ENCODE measurements around the gene RHOG.
"Not testable (repeated sequence)": the region's sequence is repeated elsewhere in the genome, so short reads cannot be mapped to it uniquely, and the experiment has no call there.

RHOG gene

DNA sequence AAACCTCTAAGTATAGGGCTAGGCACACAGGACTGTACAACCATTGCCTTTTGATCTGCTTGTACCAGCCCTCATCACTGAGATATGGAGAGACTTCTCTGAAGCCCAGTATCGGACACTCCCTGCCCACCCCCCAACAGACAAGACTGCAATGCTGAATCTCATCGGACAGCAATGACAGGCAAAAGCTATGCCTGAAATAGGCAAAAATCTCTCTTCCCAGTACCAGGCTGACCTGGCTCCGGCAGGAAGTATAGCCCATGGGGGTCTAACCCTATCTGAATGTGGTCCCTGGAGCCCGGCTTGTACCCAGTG, 6.5 kb downstream of the RHOG start:
- no peak for DNase-seq (ENCODE audit: low read depth)

DNA sequence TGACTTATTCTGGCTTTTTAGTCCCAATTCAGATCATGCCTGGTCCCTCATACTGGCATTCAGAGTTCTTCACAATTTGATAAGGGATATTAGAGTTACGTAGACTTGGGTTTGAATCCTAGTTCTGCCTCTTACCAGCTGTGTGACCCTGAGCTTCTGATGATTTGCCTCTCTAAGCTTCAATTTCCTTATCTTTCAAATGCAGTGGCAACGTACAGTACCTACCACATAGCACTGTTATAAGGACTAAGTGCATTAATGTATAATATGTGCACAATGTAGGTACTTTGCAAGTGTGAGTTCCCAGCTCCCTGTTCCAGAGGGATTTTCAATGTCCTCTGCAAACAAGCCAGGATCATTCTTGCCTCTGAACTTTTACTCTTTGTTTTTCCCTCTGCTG, 7.3 kb downstream of the RHOG start:
- DNase-seq (ENCODE audit: low read depth), result no peak

DNA sequence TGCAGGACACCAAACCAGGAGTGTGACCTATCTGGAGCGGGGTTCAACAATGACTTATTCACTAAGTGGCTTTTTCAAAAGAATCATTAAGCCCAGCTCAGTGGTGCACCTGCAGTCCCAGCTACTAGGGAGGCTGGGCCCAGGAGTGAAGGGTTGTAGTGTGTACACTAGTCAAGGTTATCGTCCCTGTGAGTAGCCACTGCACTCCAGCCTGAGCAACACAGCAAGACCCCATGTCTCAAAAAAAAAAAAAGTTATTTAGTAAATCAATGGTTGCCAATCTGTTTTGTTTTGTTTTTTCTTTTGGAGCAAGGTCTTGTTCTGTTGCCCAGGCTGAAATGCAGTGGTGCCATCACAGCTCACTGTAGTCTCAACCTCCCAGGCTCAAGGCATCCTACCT, 7.9 kb downstream of the RHOG start:
- DNase-seq (ENCODE audit: low read depth), result no peak

DNA sequence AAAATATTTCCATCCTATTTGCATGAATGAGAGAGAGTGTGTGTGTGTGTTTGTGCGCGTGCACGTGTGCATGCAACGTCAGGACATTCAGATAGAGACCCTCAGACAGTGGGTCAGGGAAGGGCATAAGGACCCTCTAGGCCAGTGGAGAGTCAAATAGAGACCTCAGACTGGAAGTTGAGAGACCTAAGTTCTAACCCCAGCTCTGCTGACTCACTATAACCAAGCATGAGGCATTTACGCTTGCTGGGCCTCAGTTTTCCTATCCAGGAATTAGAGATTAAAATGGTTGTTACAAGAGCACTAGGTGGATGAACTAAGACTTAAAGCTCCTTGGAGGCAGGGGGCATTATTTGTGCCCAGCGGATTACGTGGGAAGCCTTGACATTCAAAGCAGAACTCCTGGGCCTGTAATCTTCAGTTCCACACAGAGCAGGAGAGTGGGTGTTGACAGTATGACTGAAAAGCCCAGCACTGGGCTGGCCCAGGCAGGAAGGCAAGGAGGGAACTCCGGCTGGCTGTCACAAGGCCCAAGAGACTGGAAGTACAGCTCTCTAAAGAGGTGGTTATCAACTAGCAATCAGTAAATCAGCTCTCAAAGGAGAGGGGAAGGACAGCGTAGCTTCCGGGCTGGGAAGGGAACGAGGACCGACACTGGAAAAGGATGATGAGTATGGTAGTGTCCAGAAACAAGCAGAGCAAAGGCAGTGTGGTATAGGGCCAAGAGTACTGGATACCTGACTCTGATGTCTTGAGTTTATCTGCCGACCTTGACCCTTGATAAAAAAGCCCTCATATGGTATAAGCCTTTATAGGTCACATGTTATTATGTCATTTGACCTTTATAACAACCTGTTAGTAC, 9.2 kb downstream of the RHOG start:
- DNase-seq (ENCODE audit: low read depth), result no peak

DNA sequence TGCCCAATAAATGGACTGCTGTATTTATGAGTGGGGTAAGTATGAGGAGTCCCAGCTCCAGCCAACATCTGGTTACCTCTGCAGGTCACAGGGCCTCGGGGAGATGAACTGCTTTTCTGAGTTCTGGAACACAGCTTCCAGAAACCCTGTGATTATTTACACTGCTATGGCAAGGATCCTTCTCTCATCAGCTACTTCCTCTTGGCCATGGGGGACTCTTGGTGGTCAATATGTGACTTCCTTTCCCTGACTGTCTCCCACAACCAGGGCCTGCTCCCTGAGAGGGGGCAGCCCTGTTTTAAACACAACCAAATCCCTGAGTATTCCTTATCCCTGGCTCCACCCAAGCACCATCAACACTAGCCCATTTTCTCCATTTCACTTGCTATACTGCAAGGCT, 10.0 kb downstream of the RHOG start:
- no peak for DNase-seq (ENCODE audit: low read depth)

DNA sequence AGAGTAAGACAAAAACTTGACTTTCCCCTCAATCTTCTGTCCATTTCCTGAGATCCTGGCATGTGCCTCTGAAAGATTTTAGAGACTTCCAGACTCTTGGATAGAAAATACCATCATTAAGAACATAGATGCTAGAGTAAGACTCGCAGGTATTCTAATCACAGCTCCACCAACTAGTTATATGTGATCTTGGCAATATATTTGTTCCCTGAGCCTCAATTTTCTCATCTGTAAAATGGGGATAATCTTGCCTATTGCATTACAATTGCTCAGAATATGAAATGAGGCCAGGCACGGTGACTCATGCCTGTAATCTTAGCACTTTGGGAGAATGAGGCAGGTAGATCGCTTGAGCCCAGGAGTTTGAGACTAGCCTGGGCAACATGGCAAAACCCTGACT, 10.7 kb downstream of the RHOG start:
- no peak for DNase-seq (ENCODE audit: low read depth)

DNA sequence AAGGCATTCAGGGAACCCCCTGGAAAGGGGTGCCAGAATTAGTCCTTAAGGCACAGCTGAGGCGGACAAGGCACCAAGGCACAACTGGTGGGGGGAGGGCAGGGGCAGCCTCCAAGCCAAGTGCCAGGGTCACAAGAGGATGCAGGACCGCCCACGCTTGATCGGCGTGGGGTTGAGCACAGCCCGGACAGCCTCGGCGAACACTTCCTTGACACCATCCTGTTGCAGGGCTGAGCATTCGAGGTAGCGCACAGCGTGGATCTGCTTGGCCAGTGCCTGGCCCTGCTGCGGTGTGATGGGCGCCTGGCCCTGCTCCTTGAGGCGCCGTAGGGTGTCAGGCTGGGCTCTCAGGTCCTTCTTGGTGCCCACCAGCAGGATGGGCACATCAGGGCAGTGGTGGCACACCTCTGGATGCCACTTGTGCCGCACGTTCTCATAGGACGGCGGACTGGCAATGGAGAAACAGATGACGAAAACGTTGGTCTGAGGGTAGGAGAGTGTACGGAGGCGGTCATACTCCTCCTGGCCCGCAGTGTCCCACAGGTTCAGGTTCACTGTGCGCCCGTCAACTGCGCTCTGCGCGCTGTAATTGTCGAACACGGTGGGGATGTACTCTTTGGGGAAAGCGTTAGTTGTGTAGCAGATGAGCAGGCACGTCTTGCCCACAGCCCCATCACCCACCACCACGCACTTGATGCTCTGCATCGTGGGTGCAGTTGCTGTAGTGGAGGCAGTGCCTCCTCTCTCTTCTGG, 13.1 kb downstream of the RHOG start:
- DNase-seq (ENCODE audit: low read depth), result no peak

DNA sequence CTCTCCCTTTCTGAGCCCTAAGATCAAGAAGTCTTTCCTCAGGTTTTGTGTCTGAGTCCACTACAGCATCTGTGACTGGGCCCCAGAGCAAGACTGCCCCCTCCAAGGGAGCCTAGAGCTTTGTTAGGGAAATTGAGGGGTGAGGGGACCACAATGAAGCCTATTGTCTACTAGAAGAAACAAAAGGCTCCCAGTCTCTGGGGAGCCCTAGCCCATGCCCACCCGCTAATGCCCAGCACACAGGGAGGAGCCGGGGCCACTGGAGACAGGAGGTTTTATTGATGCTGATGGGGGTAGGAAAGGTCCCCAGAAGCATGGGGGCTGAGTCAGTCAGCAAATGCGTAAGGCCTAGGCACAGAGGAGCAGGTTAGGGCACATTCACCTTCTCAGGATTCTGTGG, 14.0 kb downstream of the RHOG start:
- no peak for DNase-seq (ENCODE audit: low read depth)

DNA sequence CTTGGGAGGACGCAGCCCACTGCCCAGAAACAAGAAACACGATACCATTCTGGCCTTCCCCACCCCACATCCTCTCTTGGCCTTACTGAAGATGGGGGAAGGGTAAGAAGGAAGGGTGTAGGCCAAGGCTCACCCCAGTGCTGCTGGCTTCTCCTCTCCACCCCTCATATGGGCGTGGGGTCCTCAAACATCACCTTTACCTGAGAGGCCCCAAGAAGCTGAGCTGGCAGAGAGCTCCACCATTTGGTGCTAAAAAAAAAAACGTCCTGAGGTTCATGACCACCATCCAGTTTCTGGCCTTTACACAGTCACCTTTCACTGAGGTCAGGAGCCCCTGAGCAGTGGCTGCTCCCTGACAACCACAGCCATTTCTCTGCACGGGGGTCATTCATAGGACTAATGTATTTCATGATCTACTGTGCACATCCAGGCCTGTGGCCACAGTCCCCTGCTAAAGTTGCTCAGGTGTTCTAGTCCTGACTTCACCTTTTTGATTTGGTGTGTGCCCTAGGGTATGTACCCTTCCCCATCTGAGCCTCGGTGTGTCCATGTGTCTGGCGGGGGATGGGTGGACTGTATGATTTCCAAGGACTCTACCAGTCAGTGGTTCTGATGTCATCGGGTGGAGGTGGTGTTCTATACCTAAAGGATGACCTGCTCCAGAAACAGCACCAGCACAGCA, 15.1 kb downstream of the RHOG start:
- no peak for DNase-seq (ENCODE audit: low read depth)

DNA sequence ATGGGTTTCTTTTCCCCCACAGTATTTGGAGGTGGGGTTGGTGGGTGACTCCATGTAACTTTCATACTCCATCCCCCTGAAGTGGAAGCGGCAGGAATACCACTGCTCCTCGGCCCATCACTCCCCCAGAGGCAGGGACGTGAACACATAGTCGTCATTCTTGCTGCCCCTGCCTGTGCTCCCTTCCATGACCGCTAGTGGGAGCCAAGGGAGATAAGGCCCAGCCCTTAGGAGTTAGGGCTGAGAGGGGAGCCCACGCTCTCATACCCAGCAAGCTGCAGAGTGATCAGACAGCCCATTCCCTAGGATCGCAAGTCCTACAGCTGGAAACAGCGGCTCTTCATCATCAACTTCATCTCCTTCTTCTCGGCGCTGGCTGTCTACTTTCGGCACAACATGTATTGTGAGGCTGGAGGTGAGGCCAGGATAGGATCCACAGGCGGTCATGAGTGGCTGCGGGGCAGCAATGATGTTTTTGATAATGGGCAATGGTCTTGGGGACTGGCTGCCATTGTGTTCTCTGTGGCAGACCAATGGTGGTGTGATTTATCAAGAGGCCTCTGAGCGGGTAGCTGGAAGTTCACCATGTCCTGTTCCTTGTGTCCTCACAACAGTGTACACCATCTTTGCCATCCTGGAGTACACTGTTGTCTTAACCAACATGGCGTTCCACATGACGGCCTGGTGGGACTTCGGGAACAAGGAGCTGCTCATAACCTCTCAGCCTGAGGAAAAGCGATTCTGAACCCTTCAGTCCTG, 15.9 kb downstream of the RHOG start:
- DNase-seq (ENCODE audit: low read depth), result peak; percentile 54

DNA sequence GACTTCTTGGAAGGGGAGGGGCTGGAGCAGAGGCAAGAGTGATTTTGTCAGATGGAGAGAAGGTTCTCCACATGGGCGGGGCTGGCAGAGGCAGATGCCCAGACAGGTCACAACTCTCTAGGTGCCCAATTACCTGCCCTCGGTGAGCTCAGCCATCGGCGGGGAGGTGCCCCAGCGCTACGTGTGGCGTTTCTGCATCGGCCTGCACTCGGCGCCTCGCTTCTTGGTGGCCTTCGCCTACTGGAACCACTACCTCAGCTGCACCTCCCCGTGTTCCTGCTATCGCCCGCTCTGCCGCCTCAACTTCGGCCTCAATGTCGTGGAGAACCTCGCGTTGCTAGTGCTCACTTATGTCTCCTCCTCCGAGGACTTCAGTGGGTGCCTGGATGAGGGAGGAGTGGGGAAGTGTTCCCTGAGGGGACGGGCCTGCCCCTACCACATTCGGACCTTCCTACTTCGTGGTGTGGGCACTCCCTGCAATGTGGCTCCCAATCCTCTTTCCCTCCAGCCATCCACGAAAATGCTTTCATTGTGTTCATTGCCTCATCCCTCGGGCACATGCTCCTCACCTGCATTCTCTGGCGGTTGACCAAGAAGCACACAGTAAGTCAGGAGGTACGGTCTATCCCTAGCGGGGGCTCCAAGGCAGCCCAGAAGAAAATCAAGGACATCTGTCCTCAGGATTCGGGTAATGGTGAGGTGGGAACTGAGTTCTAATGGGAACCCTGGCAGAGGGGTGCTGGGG, 16.8 kb downstream of the RHOG start:
- no peak for DNase-seq (ENCODE audit: low read depth)

DNA sequence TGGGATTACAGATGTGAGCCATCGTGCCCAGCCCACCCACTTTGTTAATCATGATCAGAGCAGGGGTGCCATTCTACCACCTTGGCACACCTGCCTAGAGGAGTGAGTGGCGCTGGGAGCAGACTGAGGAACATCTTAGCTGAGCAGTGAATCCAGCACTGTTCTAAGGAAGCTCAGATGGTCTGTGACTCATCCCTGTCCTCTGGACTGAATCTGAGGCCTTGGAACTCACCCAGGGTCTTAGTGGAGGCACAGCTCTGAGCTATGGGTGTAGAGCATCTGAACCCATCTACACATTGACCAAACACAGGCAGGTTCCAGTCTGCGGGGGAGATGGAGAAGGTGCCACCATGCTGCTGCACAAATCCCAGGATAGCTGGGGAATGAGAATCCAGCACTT, 17.5 kb downstream of the RHOG start:
- DNase-seq (ENCODE audit: low read depth), result no peak

DNA sequence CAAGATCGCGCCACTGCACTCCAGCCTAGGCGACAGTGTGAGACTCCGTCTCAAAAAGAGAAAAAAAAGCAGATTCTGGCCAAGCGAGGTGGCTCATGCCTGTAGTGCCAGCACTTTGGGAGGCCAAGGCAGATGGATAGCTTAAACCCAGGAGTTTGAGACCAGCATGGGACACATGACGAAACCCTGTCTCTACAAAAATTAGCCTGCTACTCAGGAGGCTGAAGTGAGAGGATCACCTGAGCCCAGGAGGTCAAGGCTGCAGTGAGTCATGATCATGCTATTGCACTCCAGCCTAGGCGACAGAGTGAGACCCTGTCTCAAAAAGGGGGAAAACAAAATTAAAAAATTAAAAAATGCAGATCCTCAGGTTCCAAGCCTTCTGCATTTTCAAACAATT, 18.4 kb downstream of the RHOG start:
- DNase-seq (ENCODE audit: low read depth), result no peak

DNA sequence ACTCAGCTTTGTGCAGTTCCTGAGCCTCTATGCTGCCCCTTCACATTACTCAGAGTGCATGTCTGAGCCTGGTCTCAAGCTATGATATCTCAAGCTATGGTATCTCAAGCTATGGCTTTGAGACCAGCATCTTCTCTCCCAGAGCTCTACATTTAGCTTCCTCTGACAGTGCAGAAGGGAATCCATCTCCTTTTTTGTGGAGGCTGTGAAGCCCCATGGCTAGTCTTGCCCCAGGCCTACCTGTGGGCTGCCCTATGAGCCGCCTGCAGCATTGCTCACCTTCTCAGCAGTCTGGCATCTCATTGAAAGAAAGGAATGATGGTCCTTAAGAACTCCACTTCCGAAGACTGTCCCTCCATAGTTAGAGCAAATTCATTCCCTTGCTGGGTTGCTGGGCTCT, 19.8 kb downstream of the RHOG start:
- DNase-seq (ENCODE audit: low read depth), result no peak

DNA sequence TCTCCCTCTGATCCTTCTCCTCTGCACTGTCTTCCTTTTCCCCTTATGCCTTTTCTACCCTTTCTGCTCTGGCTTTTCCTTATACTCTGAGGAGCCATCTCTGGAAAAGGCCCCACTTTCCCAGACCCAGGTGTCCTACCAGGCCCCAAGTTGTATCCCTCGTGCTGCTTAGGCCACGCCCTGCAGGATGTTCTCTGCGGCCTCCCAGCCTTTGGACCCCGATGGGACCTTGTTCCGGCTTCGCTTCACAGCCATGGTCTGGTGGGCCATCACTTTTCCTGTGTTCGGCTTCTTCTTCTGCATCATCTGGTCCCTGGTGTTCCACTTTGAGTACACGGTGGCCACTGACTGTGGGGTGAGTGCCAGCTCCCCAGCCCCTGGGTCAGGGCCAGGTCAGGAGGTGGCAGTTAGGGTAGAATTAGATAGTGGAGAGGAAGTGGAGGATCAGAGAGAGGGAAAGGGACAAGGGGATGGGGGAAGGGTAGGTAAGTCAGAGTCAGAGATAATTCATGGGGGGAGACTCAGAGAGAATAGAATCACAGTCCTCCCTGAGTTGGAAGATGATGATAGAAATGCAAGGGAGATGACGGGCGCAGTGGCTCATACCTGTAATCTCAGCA, 23.5 kb downstream of the RHOG start:
- DNase-seq (ENCODE audit: low read depth), result no peak

DNA sequence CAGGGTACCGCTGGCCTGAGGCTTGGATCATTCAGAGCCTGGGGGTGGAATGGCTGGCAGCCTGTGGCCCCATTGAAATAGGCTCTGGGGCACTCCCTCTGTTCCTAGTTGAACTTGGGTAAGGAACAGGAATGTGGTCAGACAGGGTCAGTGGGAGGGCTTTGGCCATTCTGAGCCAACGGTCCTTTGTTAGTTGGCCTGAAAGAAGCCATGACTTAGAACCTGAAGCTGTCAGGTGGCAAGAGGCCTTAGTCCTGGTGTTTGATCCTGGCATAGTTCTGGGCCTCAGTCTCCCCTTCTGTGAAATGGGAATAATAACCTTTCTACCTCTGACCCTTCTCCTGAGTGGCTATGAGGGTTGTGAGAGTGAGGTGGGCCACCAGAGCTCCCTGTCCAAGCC, 24.1 kb downstream of the RHOG start:
- DNase-seq (ENCODE audit: low read depth), result no peak

DNA sequence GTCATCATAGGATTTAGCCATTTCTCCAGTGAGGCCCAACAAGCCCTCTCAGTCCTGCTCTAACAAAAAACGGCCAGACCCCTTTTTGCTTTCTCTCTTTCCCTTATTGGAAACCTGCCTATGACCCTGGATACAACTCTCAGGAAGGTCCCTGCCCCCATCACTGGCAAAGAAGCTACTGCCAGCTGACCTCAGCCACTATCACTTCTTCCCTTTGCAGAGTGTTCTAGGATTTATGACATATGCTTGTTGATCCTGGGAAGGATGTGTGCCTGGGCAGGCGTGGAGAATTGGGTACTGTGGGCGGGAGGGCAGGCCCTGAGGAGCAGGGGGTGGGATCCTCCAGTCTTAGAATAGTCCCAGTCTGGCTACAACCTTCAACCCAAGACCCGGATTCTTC, 24.9 kb downstream of the RHOG start:
- DNase-seq (ENCODE audit: low read depth), result no peak

DNA sequence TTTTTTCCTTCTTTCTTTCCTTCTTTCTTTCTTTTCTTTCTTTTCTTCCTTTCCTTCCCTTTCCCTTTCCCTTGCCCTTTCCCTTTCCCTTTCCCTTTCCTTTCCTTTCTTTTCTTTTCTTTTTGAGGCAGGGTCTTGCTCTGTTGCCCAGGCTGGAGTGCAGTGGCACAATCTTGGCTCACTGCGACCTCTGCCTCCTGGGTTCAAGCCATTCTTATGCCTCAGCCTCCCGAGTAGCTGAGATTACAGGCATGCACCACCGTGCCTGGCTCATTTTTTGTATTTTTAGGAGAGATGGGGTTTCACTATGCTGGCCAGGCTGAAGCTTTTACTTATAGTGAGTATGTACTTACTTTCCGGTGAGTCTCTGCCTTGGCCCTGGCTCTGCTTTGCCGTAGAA, 25.9 kb downstream of the RHOG start:
- DNase-seq (ENCODE audit: low read depth), result not testable (repeated sequence)

DNA sequence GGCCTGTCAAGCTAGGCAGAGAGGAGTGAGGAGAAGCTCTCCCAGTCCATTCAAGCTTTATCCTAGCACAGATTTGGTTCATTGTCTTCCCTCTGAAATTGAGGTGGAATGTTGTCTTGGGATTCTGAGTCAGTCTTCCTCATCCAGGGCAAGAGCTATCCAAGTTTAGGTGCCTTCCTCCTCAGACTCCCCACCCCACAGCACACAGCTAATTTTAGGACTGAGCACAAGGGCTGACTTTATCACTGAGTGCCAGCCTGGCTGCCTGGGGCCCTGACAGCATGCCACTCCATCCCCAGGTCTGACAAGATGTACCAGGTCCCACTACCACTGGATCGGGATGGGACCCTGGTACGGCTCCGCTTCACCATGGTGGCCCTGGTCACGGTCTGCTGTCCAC, 29.8 kb downstream of the RHOG start:
- no peak for DNase-seq (ENCODE audit: low read depth)

DNA sequence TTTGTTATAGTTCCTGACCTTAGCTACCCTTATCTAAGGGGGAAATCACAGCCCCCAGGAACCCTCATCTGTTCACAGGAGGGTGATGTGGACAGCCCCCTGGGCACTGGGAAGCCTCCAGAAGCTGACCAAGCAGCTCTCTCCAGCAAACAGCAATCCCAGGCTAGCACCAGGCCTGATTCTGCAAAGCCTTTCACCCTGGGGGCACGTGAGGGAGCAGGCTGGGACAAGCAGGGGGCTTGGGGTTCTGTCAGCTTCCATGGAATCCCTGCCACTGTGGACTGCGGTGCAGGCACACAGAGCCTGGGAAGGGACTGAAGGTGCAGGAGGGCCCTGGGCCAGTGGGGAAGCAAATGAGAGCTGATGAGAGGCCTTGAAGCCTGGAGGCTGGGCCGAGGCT, 30.3 kb downstream of the RHOG start:
- no peak for DNase-seq (ENCODE audit: low read depth)

DNA sequence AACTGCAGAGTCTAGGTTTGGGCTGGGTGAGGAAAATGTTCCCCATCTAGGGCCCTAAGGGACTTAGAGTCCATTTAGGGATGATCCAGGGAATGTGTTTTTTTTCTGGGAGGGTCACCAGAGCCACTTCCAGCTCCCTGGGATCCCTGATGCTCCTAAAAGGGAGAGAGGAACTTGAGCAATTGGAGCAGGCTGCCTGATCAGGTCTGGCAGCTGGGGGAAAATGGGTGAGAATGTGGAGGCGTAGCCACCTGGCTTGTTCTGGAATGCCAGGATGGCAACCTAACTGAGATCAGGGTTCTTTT, 31.2 kb downstream of the RHOG start:
- DNase-seq (ENCODE audit: low read depth), result no peak

Measured in T-helper 22 cell (primary cell).